A549 (cell line): Measurements from ENCODE around the gene VWA8.

Experiments
- CEBPB ChIP-seq, 2 experiments: fragments of >200 bp in 1 of 2; sonication (Bioruptor Twin) in 1 of 2; formaldehyde crosslinking in 1 of 2; IDR thresholded peaks; 2 replicates each; pipeline ENCODE4 v1.6.1; 2012 to 2016
- CHD4 ChIP-seq: fragments of 200-600 bp; sonication (generic); IDR thresholded peaks from 2 replicates; pipeline ENCODE4 v1.6.1; 2016; ENCODE audit warnings: antibody characterized with exemption, mild to moderate bottlenecking, borderline replicate concordance
- EHMT2 ChIP-seq: fragments of 200-600 bp; sonication (generic); IDR thresholded peaks from 2 replicates; pipeline ENCODE4 v1.6.1; 2016; ENCODE audit warnings: antibody characterized with exemption, low read depth, mild to moderate bottlenecking, moderate library complexity
- EP300 ChIP-seq, 2 experiments: fragments of >200 bp; sonication (Bioruptor Twin); formaldehyde crosslinking; IDR thresholded peaks; 2 replicates in 1 of 2; 3 replicates in 1 of 2; pipeline ENCODE4 v1.6.1; 2016 to 2017
- FOSL2 ChIP-seq, 2 experiments: fragments of 450-650 bp in 1 of 2; fragments of >200 bp in 1 of 2; sonication (Bioruptor Twin) in 1 of 2; formaldehyde crosslinking; IDR thresholded peaks; 2 replicates each; pipeline versions ENCODE4 v1.5.0 to v1.6.1; 2016 to 2020; ENCODE audit warnings: mild to moderate bottlenecking in 1 of 2, moderate library complexity in 1 of 2
- KDM5A ChIP-seq: fragments of 200-600 bp; sonication (generic); IDR thresholded peaks from 2 replicates; pipeline ENCODE4 v1.6.1; 2016; ENCODE audit warnings: antibody characterized with exemption, mild to moderate bottlenecking
- POLR2A ChIP-seq: IDR thresholded peaks from 2 replicates; pipeline ENCODE4 v1.6.1; 2012; ENCODE audit warnings: mild to moderate bottlenecking, low read length
- RAD21 ChIP-seq, 2 experiments: fragments of >200 bp in 1 of 2; sonication (Bioruptor Twin) in 1 of 2; formaldehyde crosslinking in 1 of 2; IDR thresholded peaks in 1 of 2; conservative IDR thresholded peaks in 1 of 2; 2 replicates in 1 of 2; 3 replicates in 1 of 2; pipeline ENCODE4 v1.6.1; 2012 to 2018; ENCODE audit warnings: inconsistent platforms in 1 of 2
- RARB ChIP-seq: fragments of 250-450 bp; sonication (Bioruptor Pico); IDR thresholded peaks from 2 replicates; pipeline ENCODE4 v1.8.0; 2021; ENCODE audit warnings: mild to moderate bottlenecking, moderate library complexity
- RCOR1 ChIP-seq: fragments of 150-350 bp; IDR thresholded peaks from 2 replicates; pipeline ENCODE4 v1.6.1; 2014; ENCODE audit warnings: antibody characterized with exemption, low read length, low read depth
- RFX5 ChIP-seq: fragments of 450-650 bp; IDR thresholded peaks from 2 replicates; pipeline ENCODE4 v1.7.1; 2014; ENCODE audit warnings: antibody characterized with exemption, mild to moderate bottlenecking, moderate library complexity
- SMC3 ChIP-seq: fragments of >200 bp; sonication (Bioruptor Twin); formaldehyde crosslinking; IDR thresholded peaks from 3 replicates; pipeline ENCODE4 v1.6.1; 2018; ENCODE audit warnings: inconsistent platforms
- TF ChIP-seq, protein P1 (sequence below): fragments of >200 bp; sonication (Bioruptor Twin); formaldehyde crosslinking; IDR thresholded peaks from 3 replicates; pipeline ENCODE4 v1.5.1; 2016
- TF ChIP-seq, protein P2 (sequence below): IDR thresholded peaks from 2 replicates; pipeline ENCODE4 v1.6.1; 2012

DNA sequence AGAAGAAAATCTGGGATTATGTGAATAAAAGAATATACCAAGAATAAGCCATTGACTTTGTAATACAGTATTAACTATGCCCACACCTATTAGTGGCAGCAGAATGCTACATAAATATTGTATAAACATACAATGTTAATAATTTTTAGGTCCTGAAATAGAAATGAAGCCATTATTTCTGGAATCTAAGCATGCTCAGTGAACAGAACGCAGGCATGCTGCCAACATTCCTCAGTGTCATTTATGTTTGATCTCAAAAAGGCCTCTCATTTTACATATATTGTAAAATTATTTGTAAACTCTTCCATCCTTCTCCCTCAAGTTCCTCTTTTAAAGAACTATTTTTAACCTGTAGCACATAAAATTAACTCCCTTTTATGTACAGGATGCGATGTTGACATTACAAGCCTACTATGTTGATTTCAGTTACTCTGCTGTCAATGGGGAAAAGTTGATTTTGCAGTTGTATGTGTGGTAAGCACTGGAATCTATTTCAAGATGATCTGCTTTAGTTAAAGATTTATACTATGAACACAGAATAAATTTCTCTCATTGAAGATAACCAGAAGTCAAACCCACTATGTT is 118.8 kb downstream of the VWA8 start:
- TF ChIP-seq FOSL2 (IDR thresholded peaks at IDR 0.05): no peak
- TF ChIP-seq FOSL2 (CRISPR knock-in tag; IDR thresholded peaks at IDR 0.05): no peak
- no peak for TF ChIP-seq RAD21 (conservative IDR thresholded peaks at IDR 0.05 in 1 of 2, IDR thresholded peaks at IDR 0.05 in 1 of 2)
- TF ChIP-seq, protein P1, sequence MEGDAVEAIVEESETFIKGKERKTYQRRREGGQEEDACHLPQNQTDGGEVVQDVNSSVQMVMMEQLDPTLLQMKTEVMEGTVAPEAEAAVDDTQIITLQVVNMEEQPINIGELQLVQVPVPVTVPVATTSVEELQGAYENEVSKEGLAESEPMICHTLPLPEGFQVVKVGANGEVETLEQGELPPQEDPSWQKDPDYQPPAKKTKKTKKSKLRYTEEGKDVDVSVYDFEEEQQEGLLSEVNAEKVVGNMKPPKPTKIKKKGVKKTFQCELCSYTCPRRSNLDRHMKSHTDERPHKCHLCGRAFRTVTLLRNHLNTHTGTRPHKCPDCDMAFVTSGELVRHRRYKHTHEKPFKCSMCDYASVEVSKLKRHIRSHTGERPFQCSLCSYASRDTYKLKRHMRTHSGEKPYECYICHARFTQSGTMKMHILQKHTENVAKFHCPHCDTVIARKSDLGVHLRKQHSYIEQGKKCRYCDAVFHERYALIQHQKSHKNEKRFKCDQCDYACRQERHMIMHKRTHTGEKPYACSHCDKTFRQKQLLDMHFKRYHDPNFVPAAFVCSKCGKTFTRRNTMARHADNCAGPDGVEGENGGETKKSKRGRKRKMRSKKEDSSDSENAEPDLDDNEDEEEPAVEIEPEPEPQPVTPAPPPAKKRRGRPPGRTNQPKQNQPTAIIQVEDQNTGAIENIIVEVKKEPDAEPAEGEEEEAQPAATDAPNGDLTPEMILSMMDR: no peak
- no peak for TF ChIP-seq SMC3
- TF ChIP-seq RARB (CRISPR knock-in tag): no peak
- no peak for TF ChIP-seq KDM5A
- no peak for TF ChIP-seq POLR2A
- no peak for TF ChIP-seq RCOR1
- TF ChIP-seq EP300 (IDR thresholded peaks at IDR 0.05): no peak
- no peak for TF ChIP-seq RFX5
- TF ChIP-seq, protein P2, sequence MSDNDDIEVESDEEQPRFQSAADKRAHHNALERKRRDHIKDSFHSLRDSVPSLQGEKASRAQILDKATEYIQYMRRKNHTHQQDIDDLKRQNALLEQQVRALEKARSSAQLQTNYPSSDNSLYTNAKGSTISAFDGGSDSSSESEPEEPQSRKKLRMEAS: no peak
- no peak for TF ChIP-seq EHMT2
- no peak for TF ChIP-seq CEBPB (IDR thresholded peaks at IDR 0.05)
- no peak for TF ChIP-seq CHD4
